ENCODE results near the gene MYO5B. TPM values are rescaled to one million over a fixed set of nuclear protein-coding genes. Genes with fewer than 3 reads are reported as not detected.

MYO5B gene
- total RNA-seq, 4 donors from 2014 or later = 53.1 to 74.8 (median 55.2) TPM

DNA sequence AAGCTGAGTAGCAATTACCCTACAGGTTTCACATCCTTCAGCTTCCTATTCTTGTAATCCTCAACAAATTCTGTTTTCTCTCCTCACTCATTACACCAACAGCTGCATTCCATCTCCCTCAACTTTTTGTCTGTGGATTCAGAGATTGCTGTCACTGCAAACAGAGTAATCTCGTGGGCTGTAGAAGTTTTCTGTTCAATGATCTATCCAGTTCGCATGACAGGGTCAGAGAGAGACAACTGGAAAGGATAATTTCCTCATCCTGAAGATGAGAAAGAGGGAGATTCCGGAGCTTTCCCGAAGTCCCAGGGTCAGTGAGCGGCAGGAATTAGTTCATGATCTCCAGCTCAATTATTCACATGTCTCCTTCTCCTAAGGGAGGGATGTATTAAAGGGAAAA is 75.7 kb downstream of the MYO5B start:
- no peak overlapping the region for H3K4me3 ChIP-seq (ENCODE audit: low read depth, poor library complexity, severe bottlenecking)
- no peak for TF ChIP-seq POLR2A (IDR thresholded peaks at IDR 0.05)
- TF ChIP-seq, protein P1, sequence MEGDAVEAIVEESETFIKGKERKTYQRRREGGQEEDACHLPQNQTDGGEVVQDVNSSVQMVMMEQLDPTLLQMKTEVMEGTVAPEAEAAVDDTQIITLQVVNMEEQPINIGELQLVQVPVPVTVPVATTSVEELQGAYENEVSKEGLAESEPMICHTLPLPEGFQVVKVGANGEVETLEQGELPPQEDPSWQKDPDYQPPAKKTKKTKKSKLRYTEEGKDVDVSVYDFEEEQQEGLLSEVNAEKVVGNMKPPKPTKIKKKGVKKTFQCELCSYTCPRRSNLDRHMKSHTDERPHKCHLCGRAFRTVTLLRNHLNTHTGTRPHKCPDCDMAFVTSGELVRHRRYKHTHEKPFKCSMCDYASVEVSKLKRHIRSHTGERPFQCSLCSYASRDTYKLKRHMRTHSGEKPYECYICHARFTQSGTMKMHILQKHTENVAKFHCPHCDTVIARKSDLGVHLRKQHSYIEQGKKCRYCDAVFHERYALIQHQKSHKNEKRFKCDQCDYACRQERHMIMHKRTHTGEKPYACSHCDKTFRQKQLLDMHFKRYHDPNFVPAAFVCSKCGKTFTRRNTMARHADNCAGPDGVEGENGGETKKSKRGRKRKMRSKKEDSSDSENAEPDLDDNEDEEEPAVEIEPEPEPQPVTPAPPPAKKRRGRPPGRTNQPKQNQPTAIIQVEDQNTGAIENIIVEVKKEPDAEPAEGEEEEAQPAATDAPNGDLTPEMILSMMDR (IDR thresholded peaks at IDR 0.05) = no peak
- no peak for DNase-seq (ENCODE audit: low spot score in 2 of 2)
- intact Hi-C loops (cut with DNase I; ENCODE audit: low total_unique reads) = no loop called here
- 68 to 81% methylated on average over 5 of the region's 5 CpGs for WGBS, 2 donors

DNA sequence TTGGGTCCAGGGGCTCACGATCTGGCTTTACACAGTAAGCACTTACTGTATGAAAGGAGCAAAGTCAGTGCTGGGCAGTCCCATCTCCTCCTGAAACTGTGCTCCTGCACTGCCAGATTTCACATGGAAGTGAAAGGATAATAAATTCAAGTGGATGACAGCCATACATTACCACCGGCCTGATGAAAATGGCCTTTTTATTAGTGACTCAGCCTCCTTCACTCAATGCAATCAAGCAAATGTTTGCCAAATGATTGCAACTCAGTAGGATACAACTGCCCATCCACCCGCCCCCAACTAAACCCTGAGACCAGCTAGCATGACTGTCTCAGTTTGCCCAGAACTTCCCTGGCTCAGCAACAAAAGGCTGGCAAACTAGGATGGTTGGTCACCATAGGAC is 77.1 kb downstream of the MYO5B start:
- intact Hi-C loops (cut with DNase I; ENCODE audit: low total_unique reads) = no loop called here
- WGBS, 2 donors = 62 to 64% methylated on average over 3 of the region's 3 CpGs
- DNase-seq (ENCODE audit: low spot score in 2 of 2) = no peak
- TF ChIP-seq POLR2A (IDR thresholded peaks at IDR 0.05) = no peak
- TF ChIP-seq, protein P1 (IDR thresholded peaks at IDR 0.05) = no peak
- no peak overlapping the region for H3K4me3 ChIP-seq (ENCODE audit: low read depth, poor library complexity, severe bottlenecking)

DNA sequence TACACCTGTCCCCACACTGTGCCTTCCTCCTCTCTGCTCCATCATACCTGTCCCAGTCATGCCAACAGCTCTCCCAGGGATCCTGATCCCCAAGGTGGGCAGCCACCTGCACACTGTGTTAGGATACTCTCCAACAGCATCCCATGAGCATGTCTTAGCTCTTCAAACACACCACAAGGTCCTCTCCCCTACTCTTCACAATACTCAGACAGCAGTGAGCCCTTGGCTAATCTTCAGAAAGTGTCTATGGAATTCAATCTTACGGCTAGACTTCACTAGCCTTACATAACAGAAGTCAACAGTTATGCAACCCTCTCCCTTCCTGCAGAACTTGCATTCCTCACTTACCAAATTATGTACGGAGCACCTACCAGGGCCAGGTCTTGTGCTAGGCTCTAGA is 79.9 kb downstream of the MYO5B start:
- DNase-seq (ENCODE audit: low spot score in 2 of 2) = no peak
- WGBS, 2 donors = 51 to 53% methylated on average over 2 of the region's 2 CpGs
- no peak overlapping the region for H3K4me3 ChIP-seq (ENCODE audit: low read depth, poor library complexity, severe bottlenecking)
- intact Hi-C loops (cut with DNase I; ENCODE audit: low total_unique reads) = no loop called here
- no peak for TF ChIP-seq POLR2A (IDR thresholded peaks at IDR 0.05)

DNA sequence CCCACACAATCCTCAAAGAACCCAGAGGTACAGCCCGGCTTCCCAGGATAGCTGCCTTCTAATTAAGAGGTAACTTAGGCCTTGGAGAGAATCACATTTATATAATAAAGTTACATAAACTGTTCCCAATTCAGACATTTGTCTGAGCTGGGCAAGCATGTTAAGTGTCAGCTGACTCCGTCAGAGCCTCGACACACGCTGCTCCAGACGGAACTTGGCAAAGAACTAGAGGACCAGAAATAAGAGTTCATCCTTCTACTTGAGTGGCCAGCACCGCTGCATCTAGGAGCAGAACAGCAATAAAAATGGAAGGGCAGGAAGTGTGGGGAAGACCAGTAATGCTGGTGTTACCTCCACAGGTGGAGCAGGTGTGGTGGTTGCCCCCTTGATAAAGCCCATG is 80.5 kb downstream of the MYO5B start:
- no peak for DNase-seq (ENCODE audit: low spot score in 2 of 2)
- intact Hi-C loops (cut with DNase I; ENCODE audit: low total_unique reads) = no loop called here
- TF ChIP-seq, protein P1 (IDR thresholded peaks at IDR 0.05) = no peak
- no peak for TF ChIP-seq POLR2A (IDR thresholded peaks at IDR 0.05)
- no peak overlapping the region for H3K4me3 ChIP-seq (ENCODE audit: low read depth, poor library complexity, severe bottlenecking)
- WGBS, 2 donors = 65 to 71% methylated on average over 6 of the region's 6 CpGs

DNA sequence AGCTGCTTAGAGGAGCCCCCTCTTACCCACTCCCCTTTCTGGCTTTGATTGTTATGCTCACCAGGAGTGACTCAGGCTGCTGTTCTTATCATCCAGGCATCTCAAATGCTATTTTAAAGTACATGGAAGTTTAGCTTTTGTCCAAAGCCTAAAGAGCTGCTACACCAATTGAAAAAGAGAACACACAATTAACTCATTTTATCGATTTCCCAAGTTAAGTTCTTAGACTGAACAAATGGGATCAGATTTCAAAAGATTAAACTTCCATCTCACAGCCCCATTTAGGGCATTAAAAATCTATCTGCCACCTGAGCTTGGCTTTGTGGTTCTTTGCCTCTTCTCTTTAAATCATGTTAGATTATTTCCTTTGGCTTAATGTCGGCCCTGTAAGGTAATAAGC is 81.2 kb downstream of the MYO5B start:
- WGBS, 2 donors = 51 to 55% methylated on average over 2 of the region's 2 CpGs
- H3K4me3 ChIP-seq (ENCODE audit: low read depth, poor library complexity, severe bottlenecking) = no peak overlapping the region
- no peak for DNase-seq (ENCODE audit: low spot score in 2 of 2)
- intact Hi-C loops (cut with DNase I; ENCODE audit: low total_unique reads) = no loop called here
- TF ChIP-seq, protein P1 (IDR thresholded peaks at IDR 0.05) = no peak
- TF ChIP-seq POLR2A (IDR thresholded peaks at IDR 0.05) = no peak

DNA sequence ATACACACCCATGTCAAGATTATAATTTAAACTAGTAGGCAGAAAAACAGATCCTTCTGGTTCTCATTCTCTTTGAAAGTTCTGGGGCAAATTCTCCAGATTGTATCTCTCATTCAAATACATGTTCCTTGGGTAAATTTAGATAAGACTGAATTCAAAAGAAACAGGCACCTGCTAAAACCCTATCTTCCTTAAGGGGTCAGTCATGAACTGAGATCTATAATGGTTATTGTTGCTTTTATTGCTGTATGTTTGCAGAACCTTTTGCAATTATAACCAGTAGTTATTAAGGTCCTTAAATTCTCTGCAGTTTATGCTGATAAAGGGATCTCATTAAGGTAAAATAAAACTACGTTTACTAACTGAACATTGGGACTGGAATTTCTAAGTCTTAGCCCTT is 83.5 kb downstream of the MYO5B start:
- WGBS, 2 donors = 50 to 56% methylated on average over 1 of the region's 1 CpG
- H3K4me3 ChIP-seq (ENCODE audit: low read depth, poor library complexity, severe bottlenecking) = no peak overlapping the region
- no peak for DNase-seq (ENCODE audit: low spot score in 2 of 2)
- no peak for TF ChIP-seq POLR2A (IDR thresholded peaks at IDR 0.05)
- TF ChIP-seq, protein P1 (IDR thresholded peaks at IDR 0.05) = no peak
- intact Hi-C loops (cut with DNase I; ENCODE audit: low total_unique reads) = no loop called here

All from lower leg skin (tissue), 4 donors.